Measurements from ENCODE around the gene BPIFA1. TPM values are rescaled to one million over a fixed set of nuclear protein-coding genes. Genes with fewer than 3 reads are reported as not detected.

The BPIFA1 gene
- total and polyA plus RNA-seq, 4 donors, result not detected

- no peaks in the 10 kb centered on the region for H3K9me3 ChIP-seq (ENCODE audit: control insufficient read depth, insufficient read depth, low read length)
- H3K4me1 ChIP-seq (ENCODE audit: control insufficient read depth, insufficient read depth, low read length), result no peaks in the 10 kb centered on the region
- no peak overlapping the region for H3K4me3 ChIP-seq (ENCODE audit: low read depth, low read length)
- peaks cover 5% of the 10 kb centered on the region for H3K27me3 ChIP-seq (ENCODE audit: control insufficient read depth, insufficient read depth, low read length)
- DNase-seq (ENCODE audit: low read depth in 4 of 6, low spot score in 6 of 6), result no peak
- 75% methylated on average over 6 of the region's 6 CpGs for WGBS (ENCODE audit: insufficient coverage)
- no peak overlapping the region for H3K27ac ChIP-seq (ENCODE audit: low read depth, low read length)
- no peaks in the 10 kb centered on the region for H3K36me3 ChIP-seq (ENCODE audit: control insufficient read depth, insufficient read depth, low read length)
These were observed 2.2 kb downstream of the BPIFA1 start for GRCh38 chr20:33237989-33238388.

DNA sequence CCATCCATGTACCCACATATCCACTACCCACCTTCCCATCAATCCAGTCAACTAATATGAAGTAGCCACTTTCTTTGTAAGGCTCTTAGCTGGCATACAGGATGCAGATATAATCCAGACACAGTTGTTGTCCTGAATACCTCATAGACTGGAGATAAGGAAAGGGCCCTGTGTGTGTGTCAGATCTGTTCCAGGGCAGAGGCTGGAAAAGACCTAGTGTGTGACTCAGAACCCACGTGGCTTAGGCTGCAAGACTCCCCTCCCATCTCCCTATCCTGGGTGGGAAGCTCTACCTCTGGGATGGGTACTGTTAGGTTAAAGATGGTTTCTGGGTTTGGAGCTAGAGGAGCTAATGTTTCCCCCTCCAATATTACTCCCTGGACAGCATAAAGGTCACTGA is 3.6 kb downstream of the BPIFA1 start:
- DNase-seq (ENCODE audit: low read depth in 4 of 6, low spot score in 6 of 6), result no peak
- no CpG with 5 or more reads among the region's 1 CpG for WGBS (ENCODE audit: insufficient coverage)

GRCh38 chr20:33239979-33240736 is 4.4 kb downstream of the BPIFA1 start:
- H3K9me3 ChIP-seq (ENCODE audit: control insufficient read depth, insufficient read depth, low read length), result no peaks in the 10 kb centered on the region
- H3K4me3 ChIP-seq (ENCODE audit: low read depth, low read length), result no peak overlapping the region
- 78% methylated on average over 4 of the region's 4 CpGs for WGBS (ENCODE audit: insufficient coverage)
- H3K4me1 ChIP-seq (ENCODE audit: control insufficient read depth, insufficient read depth, low read length), result no peaks in the 10 kb centered on the region
- H3K36me3 ChIP-seq (ENCODE audit: control insufficient read depth, insufficient read depth, low read length), result no peaks in the 10 kb centered on the region
- H3K27me3 ChIP-seq (ENCODE audit: control insufficient read depth, insufficient read depth, low read length), result peaks cover 5% of the 10 kb centered on the region
- no peak overlapping the region for H3K27ac ChIP-seq (ENCODE audit: low read depth, low read length)
- no peak for DNase-seq (ENCODE audit: low read depth in 4 of 6, low spot score in 6 of 6)

More for the DNA sequence above, 3.6 kb downstream of the BPIFA1 start:
- H3K36me3 ChIP-seq (ENCODE audit: control insufficient read depth, insufficient read depth, low read length), result no peaks in the 10 kb centered on the region
- no peaks in the 10 kb centered on the region for H3K4me1 ChIP-seq (ENCODE audit: control insufficient read depth, insufficient read depth, low read length)
- H3K27ac ChIP-seq (ENCODE audit: low read depth, low read length), result no peak overlapping the region
- no peak overlapping the region for H3K4me3 ChIP-seq (ENCODE audit: low read depth, low read length)
- H3K9me3 ChIP-seq (ENCODE audit: control insufficient read depth, insufficient read depth, low read length), result no peaks in the 10 kb centered on the region
- H3K27me3 ChIP-seq (ENCODE audit: control insufficient read depth, insufficient read depth, low read length), result peaks cover 5% of the 10 kb centered on the region

DNA sequence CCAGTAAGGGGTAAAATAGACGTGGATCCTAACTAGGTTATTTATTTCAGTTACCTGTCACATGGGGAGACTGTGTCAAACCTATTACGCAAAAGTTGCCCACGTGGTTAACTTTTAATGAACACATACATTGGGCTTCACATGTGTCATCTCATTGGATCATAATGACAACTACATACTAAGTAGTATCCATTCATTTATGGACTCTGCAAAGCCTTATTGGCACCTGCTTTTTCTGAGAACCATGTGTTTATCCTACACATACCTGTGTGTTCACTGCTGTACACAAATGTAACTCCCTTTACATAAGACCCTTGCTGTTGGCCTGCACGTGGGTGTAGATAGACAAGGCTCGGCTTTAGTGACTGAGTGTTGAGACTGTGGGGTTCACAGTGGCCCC is 5.1 kb downstream of the BPIFA1 start:
- no peaks in the 10 kb centered on the region for H3K27me3 ChIP-seq (ENCODE audit: control insufficient read depth, insufficient read depth, low read length)
- DNase-seq (ENCODE audit: low read depth in 4 of 6, low spot score in 6 of 6), result no peak
- no peaks in the 10 kb centered on the region for H3K4me1 ChIP-seq (ENCODE audit: control insufficient read depth, insufficient read depth, low read length)
- H3K36me3 ChIP-seq (ENCODE audit: control insufficient read depth, insufficient read depth, low read length), result no peaks in the 10 kb centered on the region
- 79% methylated on average over 2 of the region's 5 CpGs for WGBS (ENCODE audit: insufficient coverage)
- no peak overlapping the region for H3K27ac ChIP-seq (ENCODE audit: low read depth, low read length)
- no peaks in the 10 kb centered on the region for H3K9me3 ChIP-seq (ENCODE audit: control insufficient read depth, insufficient read depth, low read length)
- no peak overlapping the region for H3K4me3 ChIP-seq (ENCODE audit: low read depth, low read length)

DNA sequence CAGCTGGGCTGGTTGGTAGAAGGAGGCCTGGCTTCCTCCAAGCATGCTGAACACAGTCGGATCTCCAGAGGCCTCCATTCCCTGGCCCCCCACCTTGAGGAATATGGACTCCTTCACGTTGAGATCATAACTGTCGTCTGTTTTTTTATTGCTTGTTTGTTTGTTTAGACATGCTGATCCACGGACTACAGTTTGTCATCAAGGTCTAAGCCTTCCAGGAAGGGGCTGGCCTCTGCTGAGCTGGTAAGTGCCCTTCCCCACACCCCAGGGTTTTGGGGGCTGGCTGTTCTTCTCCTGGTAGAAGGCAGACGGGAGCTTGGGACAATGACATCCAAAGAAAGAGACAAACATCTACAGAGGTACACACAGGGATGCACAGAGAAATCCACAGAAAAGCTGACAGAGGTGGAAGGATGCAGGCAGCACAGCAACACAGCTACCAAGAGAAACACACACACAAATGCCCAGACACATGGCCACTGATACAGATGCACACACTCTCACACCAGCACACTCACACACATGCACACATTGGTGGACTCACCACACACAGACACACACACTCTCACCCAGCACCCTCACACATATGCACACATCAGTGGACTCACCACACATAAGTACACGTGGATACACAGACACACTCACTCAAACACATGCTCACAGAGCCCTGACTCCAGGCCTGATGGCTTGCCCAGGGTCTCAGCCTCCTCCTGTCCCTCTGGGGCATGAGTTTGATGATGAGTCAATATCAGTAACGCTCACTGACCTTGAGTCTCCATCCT is 6.7 kb downstream of the BPIFA1 start:
- H3K4me1 ChIP-seq (ENCODE audit: control insufficient read depth, insufficient read depth, low read length), result no peaks in the 10 kb centered on the region

DNA sequence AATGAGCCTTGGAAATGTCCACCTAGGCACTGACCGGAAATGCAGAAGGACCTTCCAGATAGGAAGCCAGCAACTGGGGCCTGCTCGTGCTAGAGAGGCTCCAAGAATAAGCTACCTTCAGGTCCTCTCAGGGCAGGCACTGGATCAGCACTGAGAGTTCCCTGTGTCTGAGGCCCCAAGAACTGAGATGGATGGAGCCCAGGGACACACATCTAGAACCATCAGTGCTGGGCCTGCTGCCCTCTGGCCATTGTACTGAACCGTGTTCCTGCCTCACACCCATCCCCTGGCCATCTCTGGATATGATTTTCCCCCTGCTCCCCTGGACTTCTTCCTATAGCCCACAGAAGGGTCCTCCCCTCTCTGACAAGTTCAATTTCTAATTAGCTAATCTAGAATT is 10.3 kb downstream of the BPIFA1 start:
- no peak for DNase-seq (ENCODE audit: low read depth in 4 of 6, low spot score in 6 of 6)
- no peak overlapping the region for H3K27ac ChIP-seq (ENCODE audit: low read depth, low read length)
- 85% methylated on average over 3 of the region's 3 CpGs for WGBS (ENCODE audit: insufficient coverage)
- no peaks in the 10 kb centered on the region for H3K9me3 ChIP-seq (ENCODE audit: control insufficient read depth, insufficient read depth, low read length)
- no peak overlapping the region for H3K4me3 ChIP-seq (ENCODE audit: low read depth, low read length)
- H3K36me3 ChIP-seq (ENCODE audit: control insufficient read depth, insufficient read depth, low read length), result no peaks in the 10 kb centered on the region
- no peaks in the 10 kb centered on the region for H3K4me1 ChIP-seq (ENCODE audit: control insufficient read depth, insufficient read depth, low read length)
- H3K27me3 ChIP-seq (ENCODE audit: control insufficient read depth, insufficient read depth, low read length), result no peaks in the 10 kb centered on the region

More for the DNA sequence above, 6.7 kb downstream of the BPIFA1 start:
- no peak for DNase-seq (ENCODE audit: low read depth in 4 of 6, low spot score in 6 of 6)
- Histone ChIP-seq H3K36me3 (ENCODE audit: control insufficient read depth, insufficient read depth, low read length) (no peaks in the 10 kb centered on the region), H3K27ac (ENCODE audit: low read depth, low read length) (no peak overlapping the region), H3K27me3 (ENCODE audit: control insufficient read depth, insufficient read depth, low read length) (no peaks in the 10 kb centered on the region), H3K4me3 (ENCODE audit: low read depth, low read length) (no peak overlapping the region), H3K9me3 (ENCODE audit: control insufficient read depth, insufficient read depth, low read length) (no peaks in the 10 kb centered on the region)
- WGBS (ENCODE audit: insufficient coverage), result 70% methylated on average over 3 of the region's 7 CpGs

- Histone ChIP-seq H3K27ac (ENCODE audit: low read depth, low read length) (no peak overlapping the region), H3K9me3 (ENCODE audit: control insufficient read depth, insufficient read depth, low read length) (no peaks in the 10 kb centered on the region), H3K36me3 (ENCODE audit: control insufficient read depth, insufficient read depth, low read length) (no peaks in the 10 kb centered on the region), H3K4me1 (ENCODE audit: control insufficient read depth, insufficient read depth, low read length) (no peaks in the 10 kb centered on the region), H3K4me3 (ENCODE audit: low read depth, low read length) (no peak overlapping the region), H3K27me3 (ENCODE audit: control insufficient read depth, insufficient read depth, low read length) (no peaks in the 10 kb centered on the region)
- peak in 3 of 6 donors; percentile 18 to 79 (median 19) for DNase-seq (ENCODE audit: low read depth in 4 of 6, low spot score in 6 of 6)
- WGBS (ENCODE audit: insufficient coverage), result 90% methylated on average over 1 of the region's 1 CpG
These were observed 13.7 kb downstream of the BPIFA1 start for GRCh38 chr20:33249456-33249855.

- peak in 1 of 6 donors; percentile 34 for DNase-seq (ENCODE audit: low read depth in 4 of 6, low spot score in 6 of 6)
- H3K4me3 ChIP-seq (ENCODE audit: low read depth, low read length), result no peak overlapping the region
- WGBS (ENCODE audit: insufficient coverage), result 83% methylated on average over 1 of the region's 2 CpGs
- no peaks in the 10 kb centered on the region for H3K27me3 ChIP-seq (ENCODE audit: control insufficient read depth, insufficient read depth, low read length)
- no peak overlapping the region for H3K27ac ChIP-seq (ENCODE audit: low read depth, low read length)
- no peaks in the 10 kb centered on the region for H3K4me1 ChIP-seq (ENCODE audit: control insufficient read depth, insufficient read depth, low read length)
- no peaks in the 10 kb centered on the region for H3K9me3 ChIP-seq (ENCODE audit: control insufficient read depth, insufficient read depth, low read length)
- no peaks in the 10 kb centered on the region for H3K36me3 ChIP-seq (ENCODE audit: control insufficient read depth, insufficient read depth, low read length)
These were observed 14.9 kb downstream of the BPIFA1 start for GRCh38 chr20:33250666-33251065.

- H3K27ac ChIP-seq (ENCODE audit: low read depth, low read length), result no peak overlapping the region
- 67% methylated on average over 1 of the region's 3 CpGs for WGBS (ENCODE audit: insufficient coverage)
- no peaks in the 10 kb centered on the region for H3K27me3 ChIP-seq (ENCODE audit: control insufficient read depth, insufficient read depth, low read length)
- DNase-seq (ENCODE audit: low read depth in 4 of 6, low spot score in 6 of 6), result peak in 1 of 6 donors; percentile 33
- H3K4me1 ChIP-seq (ENCODE audit: control insufficient read depth, insufficient read depth, low read length), result no peaks in the 10 kb centered on the region
- H3K4me3 ChIP-seq (ENCODE audit: low read depth, low read length), result no peak overlapping the region
- no peaks in the 10 kb centered on the region for H3K36me3 ChIP-seq (ENCODE audit: control insufficient read depth, insufficient read depth, low read length)
- H3K9me3 ChIP-seq (ENCODE audit: control insufficient read depth, insufficient read depth, low read length), result no peaks in the 10 kb centered on the region
These were observed 15.7 kb downstream of the BPIFA1 start for GRCh38 chr20:33251496-33251895.

DNA sequence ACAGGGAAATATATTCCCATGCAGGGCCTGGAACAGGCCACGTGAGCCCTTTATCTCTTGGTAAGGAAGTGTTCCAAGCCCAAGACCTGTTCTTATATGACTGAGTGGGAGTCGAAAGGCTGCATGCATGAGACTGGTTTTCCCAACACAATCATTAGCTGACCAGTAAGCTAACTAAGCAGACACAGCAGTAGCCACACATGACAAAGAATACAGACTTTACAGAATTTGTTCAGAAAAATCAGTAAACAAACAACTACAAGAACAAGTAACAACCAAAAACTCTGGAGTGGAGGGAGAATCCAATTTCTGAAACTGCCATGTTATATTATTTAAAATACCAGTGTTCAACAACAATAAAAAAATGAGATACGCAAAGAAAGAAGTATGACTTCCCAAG is 16.7 kb downstream of the BPIFA1 start:
- H3K36me3 ChIP-seq (ENCODE audit: control insufficient read depth, insufficient read depth, low read length), result no peaks in the 10 kb centered on the region
- H3K27ac ChIP-seq (ENCODE audit: low read depth, low read length), result no peak overlapping the region
- 80% methylated on average over 1 of the region's 3 CpGs for WGBS (ENCODE audit: insufficient coverage)

More for the DNA sequence above, 16.7 kb downstream of the BPIFA1 start:
- Histone ChIP-seq H3K4me1 (ENCODE audit: control insufficient read depth, insufficient read depth, low read length) (no peaks in the 10 kb centered on the region), H3K27me3 (ENCODE audit: control insufficient read depth, insufficient read depth, low read length) (no peaks in the 10 kb centered on the region), H3K4me3 (ENCODE audit: low read depth, low read length) (no peak overlapping the region), H3K9me3 (ENCODE audit: control insufficient read depth, insufficient read depth, low read length) (no peaks in the 10 kb centered on the region)
- no peak for DNase-seq (ENCODE audit: low read depth in 4 of 6, low spot score in 6 of 6)

Measured in spinal cord (tissue), 10 donors.